8988T (cell line): ENCODE results near the gene LSM10.

Experiments used
- DNase-seq: peaks from one replicate; pipeline ENCODE4 v3.0.0; 2011

Gene LSM10

GRCh38 chr1:36406440-36406839 is 8.7 kb upstream of the LSM10 start:
- no peak for DNase-seq

GRCh38 chr1:36402504-36402890 is 4.8 kb upstream of the LSM10 start:
- no peak for DNase-seq

GRCh38 chr1:36401602-36402503 is 4.1 kb upstream of the LSM10 start:
- no peak for DNase-seq

- no peak for DNase-seq
These were observed 3.3 kb upstream of the LSM10 start for GRCh38 chr1:36400825-36401601.

- DNase-seq: no peak
These were observed 2.8 kb upstream of the LSM10 start for GRCh38 chr1:36400514-36400824.

- DNase-seq: no peak
These were observed 766 bp upstream of the LSM10 start for GRCh38 chr1:36398370-36398977.

GRCh38 chr1:36397083-36397377 is 678 bp downstream of the LSM10 start:
- no peak for DNase-seq

- DNase-seq: no peak
These were observed 1.3 kb downstream of the LSM10 start for GRCh38 chr1:36396359-36396758.

GRCh38 chr1:36393686-36394085 is 4.0 kb downstream of the LSM10 start:
- DNase-seq: no peak

- no peak for DNase-seq
These were observed 4.9 kb downstream of the LSM10 start for GRCh38 chr1:36392836-36393235.

- DNase-seq: no peak
These were observed 6.4 kb downstream of the LSM10 start for GRCh38 chr1:36391271-36391670.

- DNase-seq: no peak
These were observed 7.3 kb downstream of the LSM10 start for GRCh38 chr1:36390411-36390810.

GRCh38 chr1:36389999-36390398 is 7.7 kb downstream of the LSM10 start:
- no peak for DNase-seq

GRCh38 chr1:36389261-36389660 is 8.4 kb downstream of the LSM10 start:
- DNase-seq: no peak

- no peak for DNase-seq
These were observed 10.4 kb downstream of the LSM10 start for GRCh38 chr1:36387141-36387949.

- peak; percentile 75 for DNase-seq
These were observed 11.2 kb downstream of the LSM10 start for GRCh38 chr1:36386265-36387140.

GRCh38 chr1:36385410-36386264 is 12.1 kb downstream of the LSM10 start, which contains the start of gene STK40:
Gene STK40, minus strand, starts transcription at chr1:36385924. Its CDS starts 24,592 bp downstream, at chr1:36361332.
- DNase-seq: peak; percentile 65

GRCh38 chr1:36384542-36385409 is 12.9 kb downstream of the LSM10 start:
- DNase-seq: no peak

- DNase-seq: no peak
These were observed 14.5 kb downstream of the LSM10 start for GRCh38 chr1:36383240-36383639.

- DNase-seq: no peak
These were observed 15.0 kb downstream of the LSM10 start for GRCh38 chr1:36382669-36383068.
